GM18505 (cell line): ENCODE measurements around the gene SLC16A7.
"Not testable (repeated sequence)": the region's sequence is repeated elsewhere in the genome, so short reads cannot be mapped to it uniquely, and the experiment has no call there.

Source experiments
- ATAC-seq: cut with Tn5 transposase; IDR thresholded peaks from one replicate; pipeline ENCODE4 v1.9.1; 2021; ENCODE audit not compliant: unreplicated experiment
- POLR2A ChIP-seq: IDR thresholded peaks from 4 replicates; pipeline ENCODE4 v1.6.1; 2011; ENCODE audit warnings: borderline replicate concordance; ENCODE audit not compliant: insufficient read depth, insufficient read length; ENCODE audit errors: extremely low read depth

Gene SLC16A7

GRCh38 chr12:59717436-59717835, 121.6 kb downstream of the SLC16A7 start:
- no peak for TF ChIP-seq POLR2A

GRCh38 chr12:59719701-59720100, 123.9 kb downstream of the SLC16A7 start:
- no peak for TF ChIP-seq POLR2A
- no peak for ATAC-seq

More at GRCh38 chr12:59717436-59717835, 121.6 kb downstream of the SLC16A7 start:
- ATAC-seq = no peak

- no peak for ATAC-seq
- TF ChIP-seq POLR2A = no peak
Observed at GRCh38 chr12:59723520-59723919, 127.7 kb downstream of the SLC16A7 start.

GRCh38 chr12:59724011-59724695, 128.3 kb downstream of the SLC16A7 start:
- ATAC-seq = no peak
- TF ChIP-seq POLR2A = no peak

- TF ChIP-seq POLR2A = no peak
- no peak for ATAC-seq
Observed at GRCh38 chr12:59733200-59733599, 137.4 kb downstream of the SLC16A7 start.

- no peak for TF ChIP-seq POLR2A
- ATAC-seq = no peak
Observed at GRCh38 chr12:59734371-59734770, 138.5 kb downstream of the SLC16A7 start.

GRCh38 chr12:59735231-59735630, 139.4 kb downstream of the SLC16A7 start:
- no peak for ATAC-seq
- no peak for TF ChIP-seq POLR2A

GRCh38 chr12:59736359-59736758, 140.5 kb downstream of the SLC16A7 start:
- ATAC-seq = no peak
- TF ChIP-seq POLR2A = no peak

GRCh38 chr12:59736786-59737185, 141.0 kb downstream of the SLC16A7 start:
- no peak for TF ChIP-seq POLR2A
- no peak for ATAC-seq

GRCh38 chr12:59737725-59738463, 142.1 kb downstream of the SLC16A7 start:
- no peak for ATAC-seq
- no peak for TF ChIP-seq POLR2A

GRCh38 chr12:59742841-59743240, 147.0 kb downstream of the SLC16A7 start:
- ATAC-seq = no peak
- no peak for TF ChIP-seq POLR2A

GRCh38 chr12:59744564-59744963, 148.7 kb downstream of the SLC16A7 start:
- TF ChIP-seq POLR2A = no peak

GRCh38 chr12:59751091-59751490, 155.3 kb downstream of the SLC16A7 start:
- ATAC-seq = not testable (repeated sequence)

More at GRCh38 chr12:59744564-59744963, 148.7 kb downstream of the SLC16A7 start:
- no peak for ATAC-seq

- no peak for TF ChIP-seq POLR2A
- no peak for ATAC-seq
Observed at GRCh38 chr12:59761542-59761941, 165.7 kb downstream of the SLC16A7 start.
